ENCODE measurements around the gene ELMO3.

- no peak for TF ChIP-seq EGR1 (IDR thresholded peaks at IDR 0.05; ENCODE audit: low read depth in 2 of 2)
- no peak for TF ChIP-seq NR2F2 (IDR thresholded peaks at IDR 0.05)
- TF ChIP-seq CTCF (IDR thresholded peaks at IDR 0.05; ENCODE audit: low read depth, low read length, missing input control): no peak
- TF ChIP-seq RAD21 (IDR thresholded peaks at IDR 0.05): no peak
- no peak for TF ChIP-seq RXRA (IDR thresholded peaks at IDR 0.05)
- TF ChIP-seq GABPA (IDR thresholded peaks at IDR 0.05 in 1 of 2, conservative IDR thresholded peaks at IDR 0.05 in 1 of 2): no peak
- no peak for TF ChIP-seq ZBTB33 (IDR thresholded peaks at IDR 0.05)
- no peak for TF ChIP-seq YY1 (IDR thresholded peaks at IDR 0.05)
Measured at GRCh38 chr16:67170168-67170948, 28.6 kb upstream of the ELMO3 start, which contains the start of gene NOL3.
